ENCODE measurements around the gene EPHA10.

GRCh38 chr1:37673920-37674319, 91.0 kb downstream of the EPHA10 start:
- TF ChIP-seq, protein P1, sequence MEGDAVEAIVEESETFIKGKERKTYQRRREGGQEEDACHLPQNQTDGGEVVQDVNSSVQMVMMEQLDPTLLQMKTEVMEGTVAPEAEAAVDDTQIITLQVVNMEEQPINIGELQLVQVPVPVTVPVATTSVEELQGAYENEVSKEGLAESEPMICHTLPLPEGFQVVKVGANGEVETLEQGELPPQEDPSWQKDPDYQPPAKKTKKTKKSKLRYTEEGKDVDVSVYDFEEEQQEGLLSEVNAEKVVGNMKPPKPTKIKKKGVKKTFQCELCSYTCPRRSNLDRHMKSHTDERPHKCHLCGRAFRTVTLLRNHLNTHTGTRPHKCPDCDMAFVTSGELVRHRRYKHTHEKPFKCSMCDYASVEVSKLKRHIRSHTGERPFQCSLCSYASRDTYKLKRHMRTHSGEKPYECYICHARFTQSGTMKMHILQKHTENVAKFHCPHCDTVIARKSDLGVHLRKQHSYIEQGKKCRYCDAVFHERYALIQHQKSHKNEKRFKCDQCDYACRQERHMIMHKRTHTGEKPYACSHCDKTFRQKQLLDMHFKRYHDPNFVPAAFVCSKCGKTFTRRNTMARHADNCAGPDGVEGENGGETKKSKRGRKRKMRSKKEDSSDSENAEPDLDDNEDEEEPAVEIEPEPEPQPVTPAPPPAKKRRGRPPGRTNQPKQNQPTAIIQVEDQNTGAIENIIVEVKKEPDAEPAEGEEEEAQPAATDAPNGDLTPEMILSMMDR (IDR thresholded peaks at IDR 0.05) = no peak
- no peak for TF ChIP-seq POLR2AphosphoS5 (IDR thresholded peaks at IDR 0.05)
